CD4-positive, alpha-beta T cell treated with Interleukin-4 for 1 hour (primary cell): Measurements from ENCODE around the gene MRPS22.
"Not testable (repeated sequence)": the region's sequence is repeated elsewhere in the genome, so short reads cannot be mapped to it uniquely, and the experiment has no call there.

ENCODE experiments used
- DNase-seq, 2 donors: peaks; one replicate each; pipeline ENCODE4 v3.0.0-alpha.2; 2020 to 2022

The MRPS22 gene

GRCh38 chr3:139312959-139313358 lies 30.9 kb upstream of the MRPS22 start:
- DNase-seq: no peak

- no peak for DNase-seq
These were observed 29.9 kb upstream of the MRPS22 start for GRCh38 chr3:139313921-139314320.

- DNase-seq: no peak
These were observed 26.6 kb upstream of the MRPS22 start for GRCh38 chr3:139317215-139317614.

- DNase-seq: no peak
These were observed 26.0 kb upstream of the MRPS22 start for GRCh38 chr3:139317660-139318430.

- DNase-seq: no peak
These were observed 25.4 kb upstream of the MRPS22 start for GRCh38 chr3:139318431-139318816.

GRCh38 chr3:139318826-139319225 lies 25.0 kb upstream of the MRPS22 start:
- DNase-seq: no peak

- no peak for DNase-seq
These were observed 24.1 kb upstream of the MRPS22 start for GRCh38 chr3:139319428-139320402.

- no peak for DNase-seq
These were observed 23.1 kb upstream of the MRPS22 start for GRCh38 chr3:139320551-139321309.

- no peak for DNase-seq
These were observed 21.5 kb upstream of the MRPS22 start for GRCh38 chr3:139322346-139322745.

GRCh38 chr3:139323146-139323545 lies 20.7 kb upstream of the MRPS22 start:
- DNase-seq: no peak

- DNase-seq: no peak
These were observed 19.4 kb upstream of the MRPS22 start for GRCh38 chr3:139324456-139324855.

- no peak for DNase-seq
These were observed 18.3 kb upstream of the MRPS22 start for GRCh38 chr3:139325551-139325950.

- no peak for DNase-seq
These were observed 17.7 kb upstream of the MRPS22 start for GRCh38 chr3:139326131-139326530.

GRCh38 chr3:139326707-139327106 lies 17.1 kb upstream of the MRPS22 start:
- no peak for DNase-seq

GRCh38 chr3:139327231-139327630 lies 16.6 kb upstream of the MRPS22 start:
- no peak for DNase-seq

- DNase-seq: no peak
These were observed 16.0 kb upstream of the MRPS22 start for GRCh38 chr3:139327861-139328260.

GRCh38 chr3:139328356-139328755 lies 15.5 kb upstream of the MRPS22 start:
- DNase-seq: no peak

- peak; percentile 83 to 84 for DNase-seq
These were observed 14.4 kb upstream of the MRPS22 start for GRCh38 chr3:139329364-139329850.

GRCh38 chr3:139332092-139332491 lies 11.7 kb upstream of the MRPS22 start:
- DNase-seq: no peak

GRCh38 chr3:139334675-139335074 lies 9.1 kb upstream of the MRPS22 start:
- DNase-seq: not testable (repeated sequence)

GRCh38 chr3:139338405-139338804 lies 5.4 kb upstream of the MRPS22 start:
- no peak for DNase-seq

- DNase-seq: no peak
These were observed 4.5 kb upstream of the MRPS22 start for GRCh38 chr3:139339219-139339906.
